ENCODE measurements around the gene IL13RA2. TPM values are rescaled to one million over a fixed set of nuclear protein-coding genes. Genes with fewer than 3 reads are reported as not detected.

IL13RA2 gene
- total RNA-seq, 1 experiment from 2014 or later = not detected

DNA sequence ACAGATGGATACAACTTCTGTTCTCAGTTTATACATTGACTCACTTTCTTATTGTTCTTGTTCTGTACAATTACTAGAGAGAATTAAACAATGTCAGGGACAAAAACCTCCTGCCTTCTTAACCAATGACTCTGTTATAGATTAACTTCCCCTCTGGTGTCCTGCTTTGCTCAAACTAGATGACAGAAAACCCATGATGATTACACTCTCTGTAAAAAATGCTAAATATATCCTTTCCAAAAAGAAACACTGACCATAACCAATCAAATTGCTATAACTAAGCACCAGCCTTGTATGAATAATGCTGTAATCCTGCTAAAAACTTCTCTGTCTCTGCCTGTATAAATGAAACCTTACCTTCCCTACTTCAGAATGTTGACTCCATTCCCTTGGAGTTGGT is 29.8 kb upstream of the IL13RA2 start:
- no peak for ATAC-seq
- POLR2A ChIA-PET = no interaction called here

DNA sequence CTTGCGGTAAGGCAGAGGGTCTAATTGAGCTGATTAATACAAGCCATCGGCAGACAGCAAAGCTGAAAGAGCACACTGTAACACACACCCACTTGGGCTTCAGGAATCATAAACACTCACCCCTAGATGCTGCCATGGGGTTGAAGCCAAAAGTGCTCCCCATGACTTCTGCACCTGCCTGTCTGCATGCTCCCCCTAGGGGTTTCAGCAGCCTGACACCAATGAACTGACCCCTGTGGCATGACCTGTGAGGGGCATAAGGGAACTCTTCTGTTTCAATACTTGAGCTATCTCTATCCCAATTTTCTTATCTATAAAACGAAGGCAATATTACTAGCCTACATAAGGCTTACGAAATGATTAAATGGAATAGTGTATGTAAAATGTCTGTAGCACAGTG is 23.0 kb upstream of the IL13RA2 start:
- intact Hi-C loops (cut with micrococcal nuclease) = no loop called here
- ATAC-seq = no peak
- POLR2A ChIA-PET = no interaction called here

More for the DNA sequence above, 29.8 kb upstream of the IL13RA2 start:
- Histone ChIP-seq H2AFZ (ENCODE audit: low read depth, low read length, poor library complexity, severe bottlenecking) (no peak overlapping the region), H3K4me2 (ENCODE audit: low read length) (no peak overlapping the region), H3K27me3 (ENCODE audit: insufficient read depth, low read length) (no peaks in the 10 kb centered on the region), H3K36me3 (ENCODE audit: control insufficient read depth in 1 of 2, insufficient read depth in 2 of 2, low read length in 2 of 2) (no peaks in the 10 kb centered on the region), H3K9me3 (ENCODE audit: control insufficient read depth in 1 of 2, insufficient read depth in 1 of 2, low read depth in 1 of 2, low read length in 2 of 2) (no peaks in the 10 kb centered on the region), H3K79me2 (ENCODE audit: insufficient read depth, low read length) (no peaks in the 10 kb centered on the region), H4K20me1 (ENCODE audit: insufficient read depth) (no peaks in the 10 kb centered on the region), H3K4me1 (ENCODE audit: control insufficient read depth in 1 of 2, insufficient read depth in 2 of 2, low read length in 2 of 2) (no peaks in the 10 kb centered on the region; a peak in 1 of 4 replicates), H3K27ac (ENCODE audit: low read depth, low read length) (no peak overlapping the region), H3K9ac (ENCODE audit: low read length) (no peak overlapping the region), H3K4me3 (replicated peaks in 1 of 2; ENCODE audit: low read depth in 1 of 2, low read length in 2 of 2) (no peak overlapping the region), H3K9me2 (ENCODE audit: insufficient read depth) (no peaks in the 10 kb centered on the region)
- no TSS peak for BruUV-seq (replicated peaks)
- DNase-seq (ENCODE audit: low read depth, low spot score) = no peak
- no peak for TF ChIP-seq POLR2A (IDR thresholded peaks at IDR 0.05; ENCODE audit: borderline replicate concordance, extremely low read depth, insufficient read depth, insufficient read length)
- TF ChIP-seq ZNF274 (IDR thresholded peaks at IDR 0.05; ENCODE audit: low read depth, low read length) = no peak
- no peak for TF ChIP-seq EZH2 (IDR thresholded peaks at IDR 0.05)
- TF ChIP-seq JUND (IDR thresholded peaks at IDR 0.05) = no peak
- TF ChIP-seq CEBPB (IDR thresholded peaks at IDR 0.05; ENCODE audit: low read depth) = no peak
- TF ChIP-seq RAD21 (IDR thresholded peaks at IDR 0.05; ENCODE audit: low read depth) = no peak
- RAD21 ChIA-PET (ENCODE audit: low non-redundant PET in 1 of 2, low total read pairs in 2 of 2, uncharacterized antibody in 2 of 2, unreplicated experiment in 2 of 2) = no interaction called here
- intact Hi-C loops (cut with micrococcal nuclease) = no loop called here
- CTCF ChIA-PET = no interaction called here

More for the DNA sequence above, 23.0 kb upstream of the IL13RA2 start:
- H3K36me3 ChIP-seq (ENCODE audit: control insufficient read depth in 1 of 2, insufficient read depth in 2 of 2, low read length in 2 of 2) = no peaks in the 10 kb centered on the region
- H3K79me2 ChIP-seq (ENCODE audit: insufficient read depth, low read length) = no peaks in the 10 kb centered on the region
- CTCF ChIA-PET = no interaction called here
- no peaks in the 10 kb centered on the region for H3K9me3 ChIP-seq (ENCODE audit: control insufficient read depth in 1 of 2, insufficient read depth in 1 of 2, low read depth in 1 of 2, low read length in 2 of 2)
- no peaks in the 10 kb centered on the region for H4K20me1 ChIP-seq (ENCODE audit: insufficient read depth)
- RAD21 ChIA-PET (ENCODE audit: low non-redundant PET in 1 of 2, low total read pairs in 2 of 2, uncharacterized antibody in 2 of 2, unreplicated experiment in 2 of 2) = no interaction called here
- no peaks in the 10 kb centered on the region for H3K27me3 ChIP-seq (ENCODE audit: insufficient read depth, low read length)
- H3K9ac ChIP-seq (ENCODE audit: low read length) = no peak overlapping the region
- no peak overlapping the region for H2AFZ ChIP-seq (ENCODE audit: low read depth, low read length, poor library complexity, severe bottlenecking)
- no peak for DNase-seq (ENCODE audit: low read depth, low spot score)
- no peaks in the 10 kb centered on the region; a peak in 1 of 4 replicates for H3K4me1 ChIP-seq (ENCODE audit: control insufficient read depth in 1 of 2, insufficient read depth in 2 of 2, low read length in 2 of 2)
- H3K4me2 ChIP-seq (ENCODE audit: low read length) = no peak overlapping the region
- H3K9me2 ChIP-seq (ENCODE audit: insufficient read depth) = no peaks in the 10 kb centered on the region
- TF ChIP-seq, protein P1, sequence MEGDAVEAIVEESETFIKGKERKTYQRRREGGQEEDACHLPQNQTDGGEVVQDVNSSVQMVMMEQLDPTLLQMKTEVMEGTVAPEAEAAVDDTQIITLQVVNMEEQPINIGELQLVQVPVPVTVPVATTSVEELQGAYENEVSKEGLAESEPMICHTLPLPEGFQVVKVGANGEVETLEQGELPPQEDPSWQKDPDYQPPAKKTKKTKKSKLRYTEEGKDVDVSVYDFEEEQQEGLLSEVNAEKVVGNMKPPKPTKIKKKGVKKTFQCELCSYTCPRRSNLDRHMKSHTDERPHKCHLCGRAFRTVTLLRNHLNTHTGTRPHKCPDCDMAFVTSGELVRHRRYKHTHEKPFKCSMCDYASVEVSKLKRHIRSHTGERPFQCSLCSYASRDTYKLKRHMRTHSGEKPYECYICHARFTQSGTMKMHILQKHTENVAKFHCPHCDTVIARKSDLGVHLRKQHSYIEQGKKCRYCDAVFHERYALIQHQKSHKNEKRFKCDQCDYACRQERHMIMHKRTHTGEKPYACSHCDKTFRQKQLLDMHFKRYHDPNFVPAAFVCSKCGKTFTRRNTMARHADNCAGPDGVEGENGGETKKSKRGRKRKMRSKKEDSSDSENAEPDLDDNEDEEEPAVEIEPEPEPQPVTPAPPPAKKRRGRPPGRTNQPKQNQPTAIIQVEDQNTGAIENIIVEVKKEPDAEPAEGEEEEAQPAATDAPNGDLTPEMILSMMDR (IDR thresholded peaks at IDR 0.05 in 2 of 3, conservative IDR thresholded peaks at IDR 0.05 in 1 of 3; ENCODE audit: borderline replicate concordance in 1 of 3, insufficient read depth in 1 of 3, low read depth in 2 of 3, low read length in 2 of 3) = 0 out of 6 replicates have a peak, but pooled peaks of 1 of the 3 experiments have one; percentile 5
- no peak for TF ChIP-seq SP1 (IDR thresholded peaks at IDR 0.05; ENCODE audit: low read depth)
- no peak overlapping the region for H3K27ac ChIP-seq (ENCODE audit: low read depth, low read length)
- BruUV-seq (replicated peaks) = no TSS peak
- no peak overlapping the region for H3K4me3 ChIP-seq (replicated peaks in 1 of 2; ENCODE audit: low read depth in 1 of 2, low read length in 2 of 2)

Measured in HCT116 (cell line).